Measurements from ENCODE around the gene ZFP69.

DNA sequence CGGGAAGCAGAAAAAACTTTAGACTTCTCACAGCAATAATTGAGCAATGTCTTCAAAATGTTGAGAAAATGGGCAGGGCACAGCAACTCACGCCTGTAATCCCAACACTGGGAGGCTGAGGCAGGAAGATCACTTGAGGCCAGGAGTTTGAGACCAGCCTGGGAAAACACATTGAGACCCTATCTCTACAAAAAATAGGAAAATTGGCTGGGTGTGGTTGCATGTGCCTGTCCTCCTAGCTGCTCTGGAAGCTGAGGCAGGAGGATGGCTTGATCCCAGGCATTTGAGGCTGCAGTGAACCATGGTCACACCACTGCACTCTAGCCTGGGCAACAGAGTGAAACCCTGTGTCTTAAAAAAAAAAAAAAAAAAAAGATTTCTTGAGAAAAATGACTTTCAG is 7.8 kb upstream of the ZFP69 start:
- TF ChIP-seq, protein P1, sequence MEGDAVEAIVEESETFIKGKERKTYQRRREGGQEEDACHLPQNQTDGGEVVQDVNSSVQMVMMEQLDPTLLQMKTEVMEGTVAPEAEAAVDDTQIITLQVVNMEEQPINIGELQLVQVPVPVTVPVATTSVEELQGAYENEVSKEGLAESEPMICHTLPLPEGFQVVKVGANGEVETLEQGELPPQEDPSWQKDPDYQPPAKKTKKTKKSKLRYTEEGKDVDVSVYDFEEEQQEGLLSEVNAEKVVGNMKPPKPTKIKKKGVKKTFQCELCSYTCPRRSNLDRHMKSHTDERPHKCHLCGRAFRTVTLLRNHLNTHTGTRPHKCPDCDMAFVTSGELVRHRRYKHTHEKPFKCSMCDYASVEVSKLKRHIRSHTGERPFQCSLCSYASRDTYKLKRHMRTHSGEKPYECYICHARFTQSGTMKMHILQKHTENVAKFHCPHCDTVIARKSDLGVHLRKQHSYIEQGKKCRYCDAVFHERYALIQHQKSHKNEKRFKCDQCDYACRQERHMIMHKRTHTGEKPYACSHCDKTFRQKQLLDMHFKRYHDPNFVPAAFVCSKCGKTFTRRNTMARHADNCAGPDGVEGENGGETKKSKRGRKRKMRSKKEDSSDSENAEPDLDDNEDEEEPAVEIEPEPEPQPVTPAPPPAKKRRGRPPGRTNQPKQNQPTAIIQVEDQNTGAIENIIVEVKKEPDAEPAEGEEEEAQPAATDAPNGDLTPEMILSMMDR (IDR thresholded peaks at IDR 0.05; ENCODE audit: low read depth, low read length, poor library complexity, severe bottlenecking) = no peak
- TF ChIP-seq EZH2phosphoT487 (IDR thresholded peaks at IDR 0.05; ENCODE audit: borderline replicate concordance, low read length) = no peak
